GM21528 (cell line): ENCODE data around the gene FIGN.

Experiments
- ATAC-seq: cut with Tn5 transposase; IDR thresholded peaks from one replicate; pipeline ENCODE4 v1.9.1; 2021; ENCODE audit warnings: mild to moderate bottlenecking, moderate library complexity; ENCODE audit not compliant: unreplicated experiment, low FRiP score

FIGN gene

GRCh38 chr2:163573652-163574051 is 162.2 kb downstream of the FIGN start:
- ATAC-seq: no peak

DNA sequence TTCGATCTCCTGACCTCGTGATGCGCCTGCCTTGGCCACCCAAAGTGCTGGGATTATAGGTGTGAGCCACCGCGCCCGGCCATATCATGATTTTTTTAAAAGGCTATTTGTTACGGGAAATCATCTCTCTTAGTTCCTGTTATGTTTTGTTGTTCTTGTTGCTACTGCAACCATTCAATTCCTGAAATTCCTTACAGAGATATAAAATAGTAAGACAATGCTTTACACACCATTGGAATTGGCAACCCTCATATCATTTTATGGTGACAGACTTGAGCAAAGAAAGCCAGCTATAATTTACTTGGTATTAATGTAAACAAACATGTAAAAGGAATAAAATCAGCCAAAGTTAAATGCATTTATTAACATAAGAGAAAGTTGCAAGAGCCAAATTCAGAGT is 163.0 kb downstream of the FIGN start:
- ATAC-seq: no peak

DNA sequence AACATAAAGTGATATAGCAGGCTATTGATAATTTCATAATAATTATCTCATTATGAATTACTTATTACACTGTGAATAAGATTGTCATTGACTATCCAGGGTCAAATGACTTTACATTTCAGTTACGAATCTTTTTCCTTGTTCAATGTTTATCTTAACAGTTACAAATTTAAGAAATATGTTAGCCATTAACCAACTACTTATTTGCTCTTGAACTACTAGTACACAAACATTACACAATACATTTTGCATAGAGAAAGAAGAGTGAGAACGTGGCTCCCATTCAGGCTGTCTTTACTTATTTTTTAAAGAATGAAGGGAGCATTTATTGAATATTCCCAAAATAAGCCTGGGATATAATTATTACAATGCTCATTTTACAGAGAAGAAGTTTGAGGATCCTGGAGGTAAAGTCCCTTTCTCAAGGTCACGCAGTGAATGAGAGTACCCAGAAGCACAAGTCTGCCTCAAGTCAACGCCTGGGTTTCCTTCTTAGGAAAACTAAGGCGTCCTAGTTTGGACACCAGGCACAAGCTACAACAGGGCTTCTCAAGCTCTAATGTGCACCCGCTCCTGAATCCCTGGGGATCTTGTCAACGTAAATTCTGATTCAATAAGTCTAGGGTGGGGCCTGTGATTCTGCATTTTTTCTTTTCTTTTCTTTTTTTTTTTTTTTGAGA is 164.2 kb downstream of the FIGN start:
- no peak for ATAC-seq

DNA sequence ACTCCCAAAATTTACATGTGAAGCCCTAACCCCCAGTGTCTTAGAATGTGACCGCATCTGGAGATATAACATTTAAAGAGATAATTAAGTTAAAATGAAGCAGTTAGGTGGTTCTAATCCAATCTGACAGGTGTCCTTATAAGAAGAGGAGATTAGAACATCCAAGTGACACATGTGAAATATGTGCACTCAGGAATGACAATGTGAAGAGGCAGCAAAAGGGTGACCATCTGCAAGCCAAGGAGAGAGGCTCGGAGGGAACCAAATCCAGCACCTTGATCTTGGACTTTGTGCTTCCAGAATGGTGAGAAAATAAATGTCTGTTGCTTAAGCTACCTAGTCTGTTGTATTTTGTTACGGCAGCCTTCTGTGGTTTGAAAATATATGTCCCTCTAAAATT is 165.4 kb downstream of the FIGN start:
- ATAC-seq: no peak

- no peak for ATAC-seq
Measured at GRCh38 chr2:163565192-163565591, 170.6 kb downstream of the FIGN start.

DNA sequence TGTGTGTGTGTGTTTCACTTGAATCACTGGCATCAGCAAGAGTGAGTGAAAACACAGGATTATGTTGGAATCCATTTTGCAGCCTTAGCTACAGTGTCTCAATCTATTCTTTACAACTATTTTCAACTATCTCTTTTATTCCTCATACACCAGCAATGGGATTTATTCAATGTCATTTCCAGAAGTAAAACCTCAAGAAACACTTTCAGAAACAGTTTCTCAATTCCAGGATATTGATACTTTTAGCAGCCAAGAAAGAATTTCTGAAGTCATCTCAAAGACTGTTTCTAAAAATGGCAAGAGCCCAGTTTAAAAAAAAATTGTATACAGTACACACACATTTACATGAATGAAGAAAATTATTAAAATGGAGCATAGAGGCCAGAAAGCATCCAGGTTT is 171.6 kb downstream of the FIGN start:
- no peak for ATAC-seq

DNA sequence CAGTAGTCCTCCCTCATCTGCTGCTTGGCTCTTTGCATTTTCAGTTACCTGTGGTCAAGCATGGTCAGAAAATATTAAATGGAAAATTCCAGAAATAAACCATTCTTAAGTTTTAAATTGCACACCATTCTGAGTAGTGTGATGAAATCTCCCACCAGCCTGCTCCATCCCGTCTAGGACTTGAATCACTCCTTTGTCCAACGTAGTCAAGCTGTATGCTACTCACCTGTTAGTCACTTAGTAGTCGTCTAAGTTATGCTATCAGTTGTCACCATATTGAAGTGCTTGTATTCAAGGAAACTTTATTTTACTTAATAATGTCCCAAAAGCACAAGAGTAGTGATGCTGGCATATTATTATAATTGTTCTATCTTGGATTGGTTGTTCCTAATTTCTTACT is 172.5 kb downstream of the FIGN start:
- no peak for ATAC-seq

DNA sequence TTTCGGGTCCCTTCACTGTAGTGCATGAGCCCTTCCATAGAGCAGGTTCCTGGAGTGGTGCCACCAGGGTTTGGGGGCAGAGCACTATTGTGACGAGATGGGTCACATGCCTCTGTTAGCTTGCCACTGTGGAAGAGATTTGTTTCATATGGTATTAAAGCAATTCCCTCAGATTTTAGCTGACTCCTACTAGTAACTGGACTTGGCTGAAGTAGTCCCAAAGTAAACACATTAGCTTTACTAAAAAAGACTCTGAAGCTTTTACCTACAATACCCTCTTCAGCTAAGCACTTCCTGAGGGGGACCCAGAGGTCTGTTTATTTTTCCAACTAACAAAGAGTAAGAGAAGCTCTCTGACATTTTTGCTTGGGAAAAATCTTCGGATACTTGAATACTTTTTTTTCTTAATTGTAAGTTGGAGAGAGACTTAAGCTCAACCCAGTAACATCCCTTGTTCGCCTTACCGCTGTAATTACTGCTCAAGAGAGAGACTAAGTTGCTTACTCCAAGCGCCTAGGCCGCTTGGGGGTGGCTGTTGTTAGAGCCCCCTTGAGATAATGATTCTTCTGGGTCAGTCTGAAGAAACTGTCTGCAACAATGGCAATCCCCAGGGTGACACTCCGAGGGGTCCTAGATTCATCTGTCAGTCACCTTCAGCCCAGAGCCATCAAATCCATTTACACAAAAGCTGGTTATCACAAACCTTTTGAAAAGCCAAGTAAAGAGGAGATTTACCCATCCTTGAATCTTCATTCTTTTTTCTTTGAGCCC is 177.4 kb downstream of the FIGN start:
- ATAC-seq: no peak

- ATAC-seq: no peak
Measured at GRCh38 chr2:163556511-163556910, 179.3 kb downstream of the FIGN start.

DNA sequence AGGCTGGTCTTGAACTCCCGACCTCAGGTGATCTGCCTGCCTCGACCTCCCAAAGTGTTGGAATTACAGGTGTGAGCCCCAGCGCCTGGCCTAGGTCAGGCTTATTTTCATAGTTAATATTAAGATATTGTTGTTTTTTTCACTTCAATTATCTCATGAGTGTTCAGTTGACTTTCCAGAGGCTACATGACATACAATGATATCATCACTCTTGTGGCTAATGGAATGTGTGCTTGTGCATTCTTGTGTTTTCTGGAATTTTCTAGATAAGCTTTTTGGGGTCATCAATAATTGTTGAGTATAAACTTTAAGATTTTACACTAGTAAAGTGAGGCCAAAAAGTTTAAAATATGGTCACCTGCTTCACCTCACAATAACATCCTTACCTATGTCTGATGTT is 180.9 kb downstream of the FIGN start:
- no peak for ATAC-seq

DNA sequence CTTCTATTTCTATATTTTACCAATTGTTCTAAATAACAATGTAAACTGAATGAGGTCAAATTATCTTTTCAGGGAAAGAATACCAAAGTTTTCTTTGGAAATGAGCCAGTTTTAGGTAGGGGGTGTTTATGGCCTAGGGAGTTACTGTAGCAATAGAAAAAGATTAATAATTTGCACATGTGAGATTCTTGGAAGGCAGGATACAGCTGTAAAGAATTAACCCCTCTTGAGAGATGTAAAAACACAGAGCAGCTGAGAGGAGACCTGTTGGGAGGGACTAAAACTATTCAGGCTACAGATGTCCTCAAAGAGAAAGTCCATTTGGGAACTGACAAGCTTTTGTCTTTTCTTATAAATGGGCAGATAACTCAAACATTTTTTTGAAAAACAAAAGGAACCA is 182.2 kb downstream of the FIGN start:
- ATAC-seq: no peak

- no peak for ATAC-seq
Measured at GRCh38 chr2:163552758-163553157, 183.1 kb downstream of the FIGN start.

GRCh38 chr2:163551616-163552373 is 184.0 kb downstream of the FIGN start:
- no peak for ATAC-seq

DNA sequence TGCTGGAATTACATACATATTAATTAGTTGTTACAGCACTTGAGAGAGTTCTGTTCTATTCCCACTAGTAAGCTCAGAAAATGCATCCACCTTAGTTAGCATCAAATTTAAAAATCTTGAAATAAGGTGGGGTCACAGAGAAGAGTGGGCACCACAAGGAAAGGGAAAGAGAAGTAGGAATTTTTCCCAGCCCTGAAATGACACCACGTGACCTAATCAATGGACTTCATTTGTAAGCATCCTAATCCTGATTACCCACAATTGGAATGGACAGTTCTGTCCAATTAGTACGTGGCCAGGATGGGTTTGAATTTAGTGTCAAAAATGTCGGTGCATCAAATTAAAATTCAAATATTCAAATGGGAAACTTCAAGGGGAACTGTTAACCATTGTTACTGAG is 186.8 kb downstream of the FIGN start:
- ATAC-seq: no peak
